ENCODE data around the gene HECTD1. TPM values are rescaled to one million over a fixed set of nuclear protein-coding genes. Genes with fewer than 3 reads are reported as not detected.

The HECTD1 gene
- total and polyA plus RNA-seq, 9 of the 15 experiments (the other 6 are each of a cell fraction or from before 2014, with no cell fraction given): 27.9 to 111 (median 78.1) TPM

DNA sequence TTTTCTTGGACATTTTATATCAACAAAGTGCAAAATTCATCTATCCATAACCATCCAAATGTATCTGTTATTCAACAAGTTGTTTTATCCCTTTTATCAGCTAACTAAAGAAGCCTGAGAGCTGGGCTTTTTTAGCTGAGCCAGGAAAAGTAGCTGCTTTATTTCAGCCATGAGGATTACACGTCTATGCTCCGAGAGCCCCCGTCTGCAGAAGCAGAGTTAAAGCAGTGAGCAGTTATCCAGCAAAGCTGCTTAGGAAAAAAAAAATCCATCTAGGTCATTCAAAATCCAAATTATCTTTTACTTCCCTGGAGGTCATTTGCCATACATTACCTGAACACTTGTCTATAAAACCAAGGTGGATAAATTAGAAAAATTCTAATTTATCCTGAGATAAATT is 15.7 kb upstream of the HECTD1 start:
- BruUV-seq (replicated peaks): no TSS peak
- Histone ChIP-seq H4K20me1 (replicated peaks; ENCODE audit: control insufficient read depth, insufficient read depth, low read length) (no peaks in the 10 kb centered on the region), H3K27me3 (ENCODE audit: control insufficient read depth in 2 of 2, insufficient read depth in 2 of 2, low read length in 2 of 2) (no peaks in the 10 kb centered on the region), H3K4me1 (replicated peaks in 1 of 2; ENCODE audit: control insufficient read depth in 2 of 2, insufficient read depth in 2 of 2, low read length in 2 of 2) (no peaks in the 10 kb centered on the region; a peak in 2 of 5 replicates), H3K4me3 (no peak overlapping the region), H3K36me3 (ENCODE audit: control insufficient read depth, insufficient read depth, low read length) (no peaks in the 10 kb centered on the region), H3K79me2 (ENCODE audit: control insufficient read depth, insufficient read depth, low read length) (no peaks in the 10 kb centered on the region), H3K4me2 (ENCODE audit: insufficient read depth, low read length) (no peak overlapping the region), H3K9me1 (ENCODE audit: control insufficient read depth, insufficient read depth, low read length) (no peaks in the 10 kb centered on the region), H3K27ac (ENCODE audit: extremely low read depth, low read depth, low read length) (no peak overlapping the region), H2AFZ (ENCODE audit: low read depth, low read length) (no peak overlapping the region), H3K9ac (ENCODE audit: insufficient read depth in 1 of 2, low read depth in 2 of 2, low read length in 2 of 2) (no peak overlapping the region), H3K9me3 (replicated peaks; ENCODE audit: control insufficient read depth, insufficient read depth, low read depth, low read length) (no peaks in the 10 kb centered on the region)
- TF ChIP-seq CBFB (CRISPR knock-in tag; IDR thresholded peaks at IDR 0.05) (no peak), ZEB2 (IDR thresholded peaks at IDR 0.05) (no peak), MCM2 (IDR thresholded peaks at IDR 0.05; ENCODE audit: low read depth) (no peak), MYNN (IDR thresholded peaks at IDR 0.05) (no peak), MYNN (CRISPR knock-in tag; IDR thresholded peaks at IDR 0.05) (no peak)
- TF ChIP-seq, protein P1, sequence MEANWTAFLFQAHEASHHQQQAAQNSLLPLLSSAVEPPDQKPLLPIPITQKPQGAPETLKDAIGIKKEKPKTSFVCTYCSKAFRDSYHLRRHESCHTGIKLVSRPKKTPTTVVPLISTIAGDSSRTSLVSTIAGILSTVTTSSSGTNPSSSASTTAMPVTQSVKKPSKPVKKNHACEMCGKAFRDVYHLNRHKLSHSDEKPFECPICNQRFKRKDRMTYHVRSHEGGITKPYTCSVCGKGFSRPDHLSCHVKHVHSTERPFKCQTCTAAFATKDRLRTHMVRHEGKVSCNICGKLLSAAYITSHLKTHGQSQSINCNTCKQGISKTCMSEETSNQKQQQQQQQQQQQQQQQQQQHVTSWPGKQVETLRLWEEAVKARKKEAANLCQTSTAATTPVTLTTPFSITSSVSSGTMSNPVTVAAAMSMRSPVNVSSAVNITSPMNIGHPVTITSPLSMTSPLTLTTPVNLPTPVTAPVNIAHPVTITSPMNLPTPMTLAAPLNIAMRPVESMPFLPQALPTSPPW (CRISPR knock-in tag; IDR thresholded peaks at IDR 0.05): no peak
- TF ChIP-seq, protein P2, sequence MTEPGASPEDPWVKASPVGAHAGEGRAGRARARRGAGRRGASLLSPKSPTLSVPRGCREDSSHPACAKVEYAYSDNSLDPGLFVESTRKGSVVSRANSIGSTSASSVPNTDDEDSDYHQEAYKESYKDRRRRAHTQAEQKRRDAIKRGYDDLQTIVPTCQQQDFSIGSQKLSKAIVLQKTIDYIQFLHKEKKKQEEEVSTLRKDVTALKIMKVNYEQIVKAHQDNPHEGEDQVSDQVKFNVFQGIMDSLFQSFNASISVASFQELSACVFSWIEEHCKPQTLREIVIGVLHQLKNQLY (CRISPR knock-in tag; conservative IDR thresholded peaks at IDR 0.05): no peak
- TF ChIP-seq, protein P3, sequence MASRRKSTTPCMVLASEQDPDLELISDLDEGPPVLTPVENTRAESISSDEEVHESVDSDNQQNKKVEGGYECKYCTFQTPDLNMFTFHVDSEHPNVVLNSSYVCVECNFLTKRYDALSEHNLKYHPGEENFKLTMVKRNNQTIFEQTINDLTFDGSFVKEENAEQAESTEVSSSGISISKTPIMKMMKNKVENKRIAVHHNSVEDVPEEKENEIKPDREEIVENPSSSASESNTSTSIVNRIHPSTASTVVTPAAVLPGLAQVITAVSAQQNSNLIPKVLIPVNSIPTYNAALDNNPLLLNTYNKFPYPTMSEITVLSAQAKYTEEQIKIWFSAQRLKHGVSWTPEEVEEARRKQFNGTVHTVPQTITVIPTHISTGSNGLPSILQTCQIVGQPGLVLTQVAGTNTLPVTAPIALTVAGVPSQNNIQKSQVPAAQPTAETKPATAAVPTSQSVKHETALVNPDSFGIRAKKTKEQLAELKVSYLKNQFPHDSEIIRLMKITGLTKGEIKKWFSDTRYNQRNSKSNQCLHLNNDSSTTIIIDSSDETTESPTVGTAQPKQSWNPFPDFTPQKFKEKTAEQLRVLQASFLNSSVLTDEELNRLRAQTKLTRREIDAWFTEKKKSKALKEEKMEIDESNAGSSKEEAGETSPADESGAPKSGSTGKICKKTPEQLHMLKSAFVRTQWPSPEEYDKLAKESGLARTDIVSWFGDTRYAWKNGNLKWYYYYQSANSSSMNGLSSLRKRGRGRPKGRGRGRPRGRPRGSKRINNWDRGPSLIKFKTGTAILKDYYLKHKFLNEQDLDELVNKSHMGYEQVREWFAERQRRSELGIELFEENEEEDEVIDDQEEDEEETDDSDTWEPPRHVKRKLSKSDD (conservative IDR thresholded peaks at IDR 0.05; ENCODE audit: low read length): no peak
- in situ Hi-C loops (cut with MboI) (no loop called here), intact Hi-C loops (cut with micrococcal nuclease) (no loop called here)
- DNase-seq (ENCODE audit: extremely low read depth in 1 of 4, low spot score in 3 of 4) (no peak), ATAC-seq (no peak), FAIRE-seq (no peak)
- ChIA-PET POLR2A (interaction anchor here (0.7 to 1.4 kb wide), 2 partner anchors 11 to 17 kb away, joined by 4 read pairs; no protein-coding TSS in a partner anchor), CTCF (ENCODE audit: low intra/inter-chr PET ratio) (no interaction called here)
- 60% methylated on average over 3 of the region's 3 CpGs for WGBS (ENCODE audit: insufficient coverage, low coverage, missing lambda C conversion rate)

All from K562 (cell line).